ENCODE measurements around the gene PRSS8.
"Not testable (repeated sequence)": the region's sequence is repeated elsewhere in the genome, so short reads cannot be mapped to it uniquely, and the experiment has no call there.

PRSS8 gene

DNA sequence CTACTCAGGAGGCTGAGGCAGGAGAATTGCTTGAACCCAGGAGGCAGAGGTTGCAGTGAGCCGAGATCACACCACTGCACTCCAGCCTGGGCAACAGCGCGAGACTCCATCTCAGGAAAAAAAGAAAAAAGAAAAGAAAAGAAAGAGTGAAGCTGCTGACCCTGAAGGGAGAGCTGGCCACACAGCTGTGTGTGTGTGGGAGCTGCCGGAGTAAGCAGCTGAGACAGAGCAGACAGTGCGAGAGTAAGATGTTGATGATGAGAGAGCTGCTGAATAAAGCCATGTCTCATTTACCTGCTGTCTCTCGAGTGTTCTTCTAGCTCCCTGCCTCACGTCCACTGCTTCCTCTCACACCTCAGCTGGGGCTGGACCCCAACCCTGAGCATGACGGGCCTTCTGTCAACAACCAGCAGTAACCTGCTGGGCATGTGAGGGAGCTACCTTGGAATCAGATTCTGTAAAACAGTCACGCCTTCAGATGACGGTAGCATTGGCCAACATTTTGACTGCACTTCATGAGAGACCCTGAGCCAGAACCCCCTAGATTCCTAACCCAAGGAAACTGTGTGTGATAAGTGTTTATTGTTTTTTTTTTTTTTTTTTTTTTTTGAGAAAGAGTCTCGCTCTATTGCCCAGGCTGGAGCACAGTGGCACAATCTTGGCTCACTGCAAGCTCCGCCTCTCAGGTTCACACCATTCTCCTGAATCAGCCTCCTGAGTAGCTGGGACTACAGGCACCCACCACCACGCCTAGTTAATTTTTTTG lies 34.5 kb downstream of the PRSS8 start:
- DNase-seq = not testable (repeated sequence)

DNA sequence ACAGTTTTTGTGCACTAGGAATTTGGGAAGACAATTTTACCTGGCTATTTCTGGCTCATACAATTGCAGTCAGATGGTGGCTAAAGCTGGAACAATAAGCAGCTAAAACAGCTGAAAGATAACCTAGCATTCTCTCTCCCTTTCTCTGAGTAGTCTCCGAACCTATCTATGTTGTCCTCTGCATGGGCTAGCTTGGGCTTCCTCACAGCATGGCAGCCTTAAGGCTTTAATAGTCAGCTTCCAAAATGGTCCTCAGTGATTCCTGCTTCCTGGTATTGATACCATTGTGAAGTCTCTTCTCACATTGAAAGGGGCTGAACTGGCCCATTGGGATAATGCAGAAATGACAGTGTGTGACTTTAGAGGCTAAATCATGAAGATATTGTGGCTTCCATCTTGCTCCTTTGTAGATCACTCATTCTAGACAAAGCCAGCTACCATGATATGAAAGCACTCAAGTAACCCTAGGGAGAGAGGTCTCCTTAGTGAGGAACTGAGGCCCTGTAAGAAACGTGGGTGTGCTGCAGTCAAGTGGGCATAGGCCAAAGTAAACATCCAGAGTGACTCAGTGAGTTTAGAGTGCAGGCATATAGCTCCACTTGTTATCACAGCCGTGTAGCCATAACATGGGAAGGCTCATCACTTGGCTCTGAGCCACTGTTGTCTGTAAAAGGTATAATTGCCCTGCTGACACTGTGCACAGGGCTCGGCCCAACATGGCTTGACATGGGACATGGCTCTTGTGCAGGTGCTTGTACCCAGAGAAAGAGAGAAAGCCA lies 35.5 kb downstream of the PRSS8 start:
- no peak for DNase-seq

DNA sequence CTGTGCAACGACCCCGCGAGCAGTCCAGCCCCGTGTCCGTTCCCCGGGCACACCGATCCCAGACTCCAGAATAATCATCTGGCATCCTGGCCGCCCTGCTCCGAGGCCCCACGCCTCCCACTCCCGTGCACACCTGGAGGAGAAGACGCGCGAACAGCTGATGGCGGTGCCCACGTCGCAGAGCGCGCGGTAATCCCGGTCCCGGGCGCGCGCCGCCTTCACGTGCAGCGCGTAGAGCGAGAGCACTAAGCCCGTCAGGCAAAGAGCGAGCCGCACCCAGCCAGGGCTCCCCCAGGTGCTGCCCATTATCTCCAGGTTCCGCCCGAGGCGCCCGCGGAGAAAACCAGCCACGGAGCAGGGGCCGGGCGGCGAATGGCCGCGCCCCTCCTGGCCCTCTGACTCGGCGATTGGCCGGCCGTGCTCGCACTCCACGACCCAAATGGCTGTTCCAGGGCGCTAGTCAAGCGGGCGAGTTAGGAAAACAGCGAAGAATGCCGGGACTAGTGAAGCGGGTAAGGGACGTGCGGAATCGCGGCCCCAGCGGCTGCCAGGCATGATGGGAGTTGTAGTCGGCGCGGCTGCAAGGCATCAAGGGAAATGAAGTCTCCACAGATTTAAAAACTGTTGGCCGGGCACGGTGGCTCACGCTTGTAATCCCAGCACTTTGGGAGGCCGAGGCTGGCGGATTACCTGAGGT lies 41.0 kb downstream of the PRSS8 start, which contains the start of gene VKORC1:
Gene VKORC1 (minus strand): TSS at position 374 of the 697 bp plus-strand sequence. CDS start 68 bp downstream, at position 306.
- DNase-seq = peak; percentile 83

DNA sequence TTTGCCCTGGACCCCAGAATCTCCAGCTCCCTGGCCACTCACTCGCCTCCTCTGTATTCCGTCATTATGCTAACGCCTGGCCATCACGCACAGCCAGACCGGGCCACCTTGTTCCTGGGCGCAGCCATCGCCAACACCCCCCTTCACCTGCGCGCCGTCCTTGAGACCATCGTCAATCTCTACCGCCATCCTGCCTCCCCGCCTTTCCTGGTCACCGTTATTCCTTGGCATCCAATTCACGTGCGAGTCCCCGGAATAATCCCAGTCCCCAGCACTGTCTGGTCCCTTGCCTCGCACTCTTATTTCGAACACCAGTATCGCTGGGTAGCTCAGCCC lies 41.5 kb downstream of the PRSS8 start:
- no peak for DNase-seq

DNA sequence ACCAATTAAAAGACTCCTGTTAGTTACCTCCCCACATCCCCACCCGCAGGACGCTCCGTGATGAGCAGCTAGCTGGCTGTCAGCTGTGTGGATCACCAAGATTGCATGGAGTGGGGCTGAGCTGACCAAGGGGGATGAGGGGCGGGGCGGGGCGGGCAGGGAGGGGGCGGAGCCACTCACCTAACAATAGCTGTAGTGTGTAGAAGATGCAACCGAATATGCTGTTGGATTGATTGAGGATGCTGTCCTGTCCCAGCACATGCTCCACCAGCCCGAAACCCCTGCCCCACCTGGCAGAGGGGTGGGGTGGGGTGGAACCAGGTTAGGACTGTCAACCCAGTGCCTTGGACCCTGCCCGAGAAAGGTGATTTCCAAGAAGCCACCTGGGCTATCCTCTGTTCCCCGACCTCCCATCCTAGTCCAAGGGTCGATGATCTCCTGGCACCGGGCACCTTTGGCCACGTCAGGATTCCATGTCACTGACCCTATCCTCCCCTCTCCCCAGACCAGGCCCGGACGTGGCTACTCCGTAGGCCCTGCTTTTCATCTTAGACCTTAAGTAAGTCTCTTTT lies 42.3 kb downstream of the PRSS8 start:
- no peak for DNase-seq

DNA sequence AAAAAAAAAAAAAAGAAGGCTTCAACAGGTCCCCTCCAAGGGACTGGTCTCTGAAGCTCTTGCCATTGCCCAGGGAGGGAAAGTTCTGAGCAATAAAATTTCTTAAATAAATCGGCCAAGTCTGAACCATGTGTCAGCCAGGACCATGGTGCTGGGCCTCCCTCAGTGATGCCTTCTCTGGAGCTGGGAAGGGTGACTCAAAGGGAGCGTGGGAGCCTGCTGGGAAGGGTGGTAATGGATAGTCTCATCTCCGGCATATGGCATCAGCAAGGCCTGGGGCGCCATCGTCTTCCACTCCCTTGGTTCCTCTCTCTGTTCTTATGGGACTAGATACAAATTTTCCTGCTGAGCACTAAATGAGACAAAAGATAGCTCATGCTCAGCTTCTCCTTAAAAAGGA lies 43.2 kb downstream of the PRSS8 start:
- no peak for DNase-seq

DNA sequence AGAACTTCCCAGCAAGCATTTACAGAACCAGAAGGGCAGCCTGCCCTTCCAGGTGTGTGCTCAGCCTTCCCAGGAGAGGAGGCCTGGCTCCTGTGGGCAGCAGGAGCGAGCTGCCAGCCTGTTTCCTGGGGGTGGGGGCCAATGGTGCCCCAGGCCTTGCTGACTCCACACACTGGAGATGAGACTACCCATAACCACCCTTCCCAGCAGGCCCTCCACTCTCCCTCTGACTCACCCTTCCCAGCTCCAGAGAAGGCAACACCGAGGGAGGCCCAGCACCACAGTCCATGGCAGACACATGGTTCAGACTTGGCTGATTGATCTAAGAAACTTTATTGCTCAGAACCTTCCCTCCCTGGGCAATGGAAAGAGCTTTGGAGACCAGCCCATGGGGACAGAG lies 45.0 kb downstream of the PRSS8 start:
- no peak for DNase-seq

DNA sequence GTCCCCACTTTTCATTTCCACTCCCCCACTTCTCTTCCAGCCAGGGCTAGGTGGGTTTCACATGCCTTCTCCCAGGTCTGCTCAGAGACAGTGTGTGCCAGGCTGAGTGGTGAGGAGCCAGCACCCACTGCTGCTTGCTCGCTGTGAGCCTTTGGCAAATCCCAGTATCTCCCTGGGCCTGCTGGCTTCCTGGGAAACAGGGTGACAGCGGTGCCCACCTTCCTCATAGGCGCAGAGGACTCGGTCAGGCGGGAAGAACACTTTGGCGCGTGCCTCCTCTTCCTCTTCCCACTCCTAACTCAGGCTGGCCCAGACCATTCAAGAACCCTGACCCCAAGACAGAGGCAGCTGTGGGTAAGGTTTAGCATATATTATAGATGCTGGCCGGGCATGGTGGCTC lies 46.3 kb downstream of the PRSS8 start:
- DNase-seq = no peak

DNA sequence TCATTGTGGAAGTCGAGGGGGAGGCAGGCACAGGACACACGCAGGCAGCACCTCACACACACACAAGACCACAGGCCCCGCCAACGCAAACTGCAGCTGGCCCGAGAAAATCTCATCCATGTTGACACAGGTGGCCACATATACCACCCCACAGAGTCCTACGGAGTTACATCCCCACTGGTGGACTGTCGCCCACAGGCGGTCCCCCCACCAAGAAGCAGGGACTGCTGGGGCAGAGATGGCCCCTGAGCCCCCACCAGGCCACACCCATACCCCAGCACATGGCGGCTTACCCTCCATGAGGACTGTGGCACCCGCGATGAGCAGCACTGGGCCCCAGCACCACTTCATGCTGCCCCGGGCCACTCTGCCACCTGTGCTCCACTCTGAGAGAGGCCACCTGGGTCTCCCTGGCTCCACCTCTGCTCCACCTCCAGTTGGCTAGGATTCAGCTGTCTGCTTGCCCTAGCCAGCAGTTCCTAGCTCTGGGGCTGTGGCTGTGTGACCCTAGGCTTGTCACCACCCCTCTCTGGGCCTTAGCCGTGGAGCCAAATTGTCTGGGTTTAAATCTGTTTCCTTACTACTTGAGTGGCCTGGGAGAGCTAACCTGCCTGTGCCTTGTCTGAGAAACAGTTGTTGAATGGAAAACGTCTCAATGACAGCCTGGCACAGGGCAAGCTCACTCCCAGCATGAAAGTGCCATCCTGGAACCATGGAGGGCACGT lies 46.9 kb downstream of the PRSS8 start, which contains the start of gene PRSS53:
Gene PRSS53 (minus strand): TSS at position 485 of the 725 bp plus-strand sequence. CDS start 134 bp downstream, at position 351.
- no peak for DNase-seq

DNA sequence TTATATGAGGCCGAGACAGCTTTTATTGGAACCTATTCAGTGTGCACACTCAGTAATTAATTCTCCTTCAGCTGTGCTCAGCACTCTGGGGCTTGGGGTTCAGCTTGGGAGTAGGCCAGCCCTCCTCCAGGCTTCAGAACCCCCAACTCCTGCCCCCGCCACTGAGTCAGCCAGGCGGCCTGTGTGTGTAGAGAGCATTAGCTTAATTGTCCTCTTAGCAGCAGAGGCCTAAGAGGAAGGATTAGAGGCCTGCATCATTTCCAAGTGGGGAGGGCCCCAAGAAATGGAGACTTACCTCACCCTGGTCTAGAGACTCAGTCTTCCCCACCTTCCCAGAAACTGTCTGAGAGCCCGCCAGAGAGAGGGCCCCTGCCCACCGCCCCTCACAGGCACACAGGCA lies 47.6 kb downstream of the PRSS8 start:
- DNase-seq = no peak

DNA sequence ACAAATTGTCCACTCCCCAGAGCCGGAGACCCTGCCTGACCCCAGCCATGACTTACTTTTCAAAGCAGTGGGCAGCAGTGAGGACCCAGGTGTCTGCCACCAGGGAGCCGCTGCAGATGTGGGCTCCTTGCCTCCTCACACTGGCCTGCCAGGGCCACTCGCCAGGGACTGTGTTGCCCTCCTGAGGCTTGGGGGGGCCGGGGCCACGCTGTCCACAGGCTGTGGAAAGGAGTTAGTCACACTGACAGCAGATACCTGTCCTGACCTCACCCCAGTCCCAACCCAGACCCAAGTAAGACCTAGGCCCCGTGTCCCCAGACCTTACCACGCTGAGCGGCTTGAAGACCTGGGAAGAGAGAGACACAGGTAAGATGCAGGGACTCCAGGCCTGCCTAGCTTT lies 48.0 kb downstream of the PRSS8 start:
- DNase-seq = no peak

DNA sequence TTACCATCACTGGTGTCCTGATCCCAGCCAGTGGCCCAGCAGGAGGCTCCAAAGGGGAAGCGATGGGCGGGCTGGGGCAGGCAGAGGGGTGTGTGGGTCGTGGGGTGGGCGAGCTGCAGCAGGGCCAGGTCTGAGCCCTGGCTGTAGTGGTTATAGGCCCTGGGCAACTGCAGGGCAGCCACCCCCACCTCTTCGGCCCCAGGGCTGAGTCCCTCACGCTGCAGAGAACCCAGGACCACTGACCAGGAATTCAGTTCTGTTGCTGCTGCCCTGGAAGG lies 49.0 kb downstream of the PRSS8 start:
- DNase-seq = no peak

DNA sequence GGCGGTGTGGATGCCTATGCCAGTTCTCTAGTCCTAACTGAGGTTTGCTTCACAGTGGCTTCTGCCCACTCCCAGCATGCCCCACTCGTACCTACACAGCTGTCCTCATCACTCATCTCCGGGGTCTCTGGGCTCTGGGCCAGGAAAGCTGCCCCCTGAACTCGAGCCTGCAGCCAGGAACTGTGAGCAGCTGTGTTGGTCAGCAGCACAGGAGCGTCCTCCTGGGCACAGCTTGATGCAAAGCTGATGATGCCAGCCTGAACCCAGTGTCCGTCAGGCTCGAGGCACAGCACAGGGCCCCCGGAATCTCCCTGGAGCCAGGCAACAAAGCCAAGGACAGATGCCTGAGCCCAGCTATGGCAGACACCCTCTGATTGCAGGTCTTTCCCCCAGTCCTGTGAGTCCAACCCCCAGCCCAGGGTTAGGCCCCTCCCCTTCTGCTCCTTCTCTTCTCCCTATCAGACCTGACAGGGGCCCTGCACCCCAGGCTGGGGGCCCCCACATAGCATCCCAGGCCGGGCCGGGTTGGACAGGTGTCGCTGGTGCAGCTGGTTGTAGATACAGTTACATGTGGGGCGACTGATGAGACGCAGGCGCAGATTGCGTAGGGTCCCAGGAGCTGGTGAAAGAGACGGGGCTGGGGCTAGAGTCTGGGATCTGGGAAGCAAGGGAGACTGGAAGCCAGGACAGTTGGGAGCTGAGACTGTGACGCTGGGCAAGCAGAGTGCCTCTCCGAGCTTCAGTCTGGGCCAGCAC lies 49.5 kb downstream of the PRSS8 start:
- no peak for DNase-seq

DNA sequence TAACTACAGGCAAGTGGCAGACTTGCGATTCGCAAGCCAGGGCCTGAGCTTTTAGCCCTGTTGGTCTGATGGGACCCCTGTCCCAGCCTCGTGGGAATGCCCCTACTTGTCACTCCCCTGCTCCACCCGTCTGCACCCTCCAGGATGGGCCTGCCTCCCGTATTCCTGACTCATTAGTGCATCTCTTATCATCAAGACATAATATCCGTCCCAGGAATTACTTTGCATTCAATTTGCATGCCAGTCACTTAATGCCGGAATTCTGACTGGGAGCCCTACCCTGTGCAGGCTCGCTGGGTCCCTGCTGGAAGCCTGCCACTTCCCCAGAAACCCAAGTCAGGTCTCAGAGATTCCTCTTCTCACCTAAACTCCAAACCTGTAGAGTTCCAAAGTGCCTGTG lies 50.1 kb downstream of the PRSS8 start:
- DNase-seq = no peak

DNA sequence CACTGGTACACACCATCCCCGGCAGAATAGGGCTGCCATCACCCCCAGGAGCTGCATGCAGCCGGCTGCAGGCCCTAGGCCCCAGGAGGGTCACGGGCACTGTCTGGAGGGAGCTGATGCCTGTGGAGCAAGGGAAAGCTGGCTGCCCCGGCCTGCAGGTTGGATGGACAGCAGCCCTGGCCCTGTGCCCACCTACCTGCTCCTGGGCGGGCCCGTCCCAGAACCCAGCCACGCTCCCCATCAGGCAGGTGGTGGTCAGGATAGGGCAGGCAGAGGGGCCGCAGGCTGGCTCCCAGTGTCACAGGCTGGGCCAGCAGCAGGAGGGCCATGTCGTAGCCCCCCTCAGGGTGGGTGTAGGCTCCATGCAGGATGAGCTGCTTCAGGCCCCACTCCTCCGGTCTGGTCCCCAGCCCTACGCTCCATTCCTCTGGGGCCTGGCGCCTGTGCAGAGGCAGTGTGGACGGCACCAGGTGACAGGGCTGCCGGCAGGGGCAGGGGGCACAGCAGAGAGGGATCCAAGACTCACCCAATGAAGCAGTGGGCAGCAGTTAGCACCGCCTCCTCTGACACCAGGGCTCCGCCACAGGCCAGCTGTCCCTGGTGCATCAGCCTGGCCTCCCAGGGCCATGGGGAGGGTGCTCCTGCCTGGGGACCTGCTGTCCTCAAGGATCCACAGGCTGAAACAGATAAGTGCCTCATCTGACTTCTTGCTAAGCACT lies 50.8 kb downstream of the PRSS8 start:
- DNase-seq = no peak

DNA sequence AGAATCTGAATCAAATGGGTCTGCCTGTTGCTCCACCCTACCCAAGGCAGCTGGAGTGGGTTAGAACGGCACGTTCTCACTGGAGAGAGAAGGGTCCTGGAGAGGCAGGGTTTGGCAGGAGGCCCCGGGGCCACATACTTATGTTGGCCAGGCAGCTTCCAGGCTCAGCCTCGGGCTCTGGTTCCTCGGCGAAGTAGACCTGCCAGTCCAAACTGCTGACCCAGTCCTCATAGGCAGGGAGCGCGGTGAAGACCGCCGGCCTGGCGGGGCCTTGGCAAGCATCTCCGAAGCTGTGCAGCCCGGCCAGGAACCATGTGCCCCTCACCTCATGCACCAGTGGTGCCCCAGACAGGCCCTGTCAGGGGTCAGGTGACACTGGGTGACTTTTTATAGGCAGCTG lies 51.5 kb downstream of the PRSS8 start:
- no peak for DNase-seq

DNA sequence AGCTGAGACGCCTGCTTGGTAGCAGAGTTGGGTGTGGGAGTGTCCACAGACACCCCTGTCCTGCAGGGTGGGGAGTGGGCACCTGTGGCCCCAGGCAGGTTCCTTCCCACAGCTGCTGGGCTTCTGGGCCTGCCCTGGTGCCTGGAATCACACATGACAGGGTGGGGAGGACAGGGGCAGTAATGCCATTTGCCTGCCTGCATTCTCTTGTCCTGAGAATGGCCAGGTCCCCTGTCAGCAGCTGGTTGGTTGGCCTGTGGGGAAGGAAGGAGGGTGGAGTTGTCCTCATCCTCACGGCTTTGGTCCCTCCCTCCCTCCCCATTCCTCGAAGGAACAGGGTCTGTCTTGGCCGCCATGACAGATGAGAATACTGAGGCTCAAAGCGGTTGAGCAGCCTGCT lies 52.0 kb downstream of the PRSS8 start:
- DNase-seq = no peak

DNA sequence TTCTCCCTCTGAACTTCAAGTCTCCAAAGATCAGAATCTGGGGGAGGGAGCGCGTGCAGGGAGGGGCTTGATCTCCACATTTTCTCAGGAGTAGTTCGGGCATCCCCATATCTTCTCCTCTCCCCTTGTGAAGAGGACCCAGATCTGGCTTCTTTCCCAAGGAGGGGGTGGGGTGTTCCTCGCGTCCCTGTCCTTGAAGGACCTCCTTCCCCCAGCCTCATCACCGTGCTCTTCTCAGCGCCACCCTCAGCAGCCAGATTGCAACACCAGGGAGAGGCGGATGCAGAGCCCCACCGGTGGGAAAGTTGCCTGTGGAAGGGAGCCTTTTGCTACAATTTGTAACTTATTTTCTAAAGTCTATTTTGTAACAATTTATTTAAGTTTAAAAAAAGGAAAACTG lies 52.4 kb downstream of the PRSS8 start:
- DNase-seq = no peak

DNA sequence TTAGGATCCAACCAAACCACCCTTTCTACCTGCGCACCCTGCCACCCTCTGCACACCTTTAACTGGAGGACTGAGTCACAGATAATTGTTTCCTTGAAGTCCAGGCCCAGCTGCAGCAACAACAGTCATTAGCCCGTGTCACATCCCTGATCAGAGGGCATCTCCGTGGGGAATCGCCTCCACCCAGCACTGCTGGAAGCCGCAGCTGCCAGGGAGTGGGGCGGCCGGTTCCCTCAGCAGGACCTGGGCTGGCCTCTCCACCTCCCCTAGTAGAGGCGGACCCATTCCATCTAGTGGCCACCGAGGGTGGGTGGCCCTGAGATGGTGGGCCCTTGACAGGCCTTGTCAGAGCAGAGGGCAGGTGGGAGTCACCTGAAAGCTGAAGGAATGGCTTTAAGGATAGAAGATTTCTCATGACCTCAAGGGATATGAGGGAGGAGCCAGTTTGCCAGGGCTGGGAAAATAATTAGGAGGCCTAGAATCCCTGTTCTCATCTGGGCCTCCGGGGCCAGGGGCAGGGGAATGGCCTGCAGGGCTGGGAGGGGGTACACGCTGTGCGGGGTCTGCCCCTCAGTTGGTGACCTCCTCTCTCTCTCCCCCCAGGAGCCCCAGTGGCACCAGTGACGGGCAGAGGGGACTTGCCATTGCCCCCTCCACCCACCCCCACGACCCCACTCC lies 53.0 kb downstream of the PRSS8 start:
- no peak for DNase-seq
